COLO668 (cell line): Measurements from ENCODE around the gene XIRP2.

Experiments
- DNase-seq: peaks from one replicate; lab custom pipeline; 2025; ENCODE audit not compliant: unreplicated experiment; lab: John Stamatoyannopoulos, UW

The XIRP2 gene

GRCh38 chr2:167289651-167290410, 401.6 kb downstream of the XIRP2 start:
- no peak for DNase-seq

- peak; percentile 96 for DNase-seq
Observed at GRCh38 chr2:167292430-167293171, 404.3 kb downstream of the XIRP2 start, which contains the start of gene B3GALT1. Gene B3GALT1, plus strand, starts transcription at chr2:167293001.

- peak; percentile 70 for DNase-seq
Observed at GRCh38 chr2:167293172-167293781, 405.0 kb downstream of the XIRP2 start.

- DNase-seq, result peak; percentile 38
Observed at GRCh38 chr2:167293943-167294775, 405.9 kb downstream of the XIRP2 start.

- DNase-seq, result no peak
Observed at GRCh38 chr2:167294776-167295140, 406.5 kb downstream of the XIRP2 start.

GRCh38 chr2:167297292-167297691, 409.0 kb downstream of the XIRP2 start:
- DNase-seq, result no peak

- DNase-seq, result no peak
Observed at GRCh38 chr2:167298017-167298416, 409.7 kb downstream of the XIRP2 start.
